ENCODE results near the gene IGFALS.

DNA sequence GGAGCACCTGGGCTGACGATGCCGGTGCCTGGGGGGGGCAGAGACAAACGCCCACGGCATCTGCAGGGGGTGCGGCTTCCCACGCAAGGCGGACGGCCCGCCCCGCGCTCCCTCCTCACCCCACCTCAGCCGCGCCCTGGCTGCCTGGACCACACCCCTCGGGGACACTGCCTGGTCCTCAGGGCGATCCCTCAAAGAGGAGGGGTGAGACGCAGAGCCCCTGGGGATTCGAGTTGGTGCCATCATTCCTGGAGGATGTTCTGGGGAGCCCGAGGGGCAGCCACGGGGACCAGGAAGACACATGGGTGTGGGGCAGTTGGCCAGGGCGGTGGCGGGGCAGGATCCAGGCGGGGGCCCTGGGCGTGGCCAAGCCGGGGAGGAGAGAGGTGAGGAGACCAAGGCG, 3.9 kb downstream of the IGFALS start:
- TF ChIP-seq CTCF (IDR thresholded peaks at IDR 0.05) = no peak
- TF ChIP-seq POLR2A (IDR thresholded peaks at IDR 0.05) = no peak

Measured in lower leg skin (tissue), 3 donors.